Keratinocyte (primary cell): ENCODE measurements around the gene HAUS2. TPM values are rescaled to one million over a fixed set of nuclear protein-coding genes. Genes with fewer than 3 reads are reported as not detected.

ENCODE experiments used
- DNase-seq: peaks from one replicate; pipeline ENCODE4 v3.0.0-alpha.2; 2011; ENCODE audit warnings: low read depth, missing footprints, low spot score
- FAIRE-seq: peaks from 2 replicates; lab custom pipeline; 2011; peaks lifted over from hg19 to GRCh38; lab: Jason Lieb, UNC
- H2AFZ ChIP-seq: 2 replicates; pipeline ENCODE4 v1.6.0; 2012; ENCODE audit warnings: low read length, control low read depth, inconsistent platforms; ENCODE audit not compliant: control insufficient read depth
- H3K27ac ChIP-seq: 2 replicates; pipeline ENCODE4 v1.5.1; 2011; ENCODE audit warnings: low read length; ENCODE audit not compliant: control insufficient read depth, insufficient read depth
- H3K27me3 ChIP-seq: 3 replicates; pipeline ENCODE4 v1.6.0; 2011; ENCODE audit warnings: low read length; ENCODE audit not compliant: control insufficient read depth, insufficient read depth; ENCODE audit errors: extremely low read depth
- H3K36me3 ChIP-seq, 2 experiments: 2 replicates in 1 of 2; 3 replicates in 1 of 2; pipeline ENCODE4 v1.5.1; 2011; ENCODE audit warnings: low read length in 2 of 2, mild to moderate bottlenecking in 1 of 2; ENCODE audit not compliant: control insufficient read depth in 2 of 2, insufficient read depth in 2 of 2; ENCODE audit errors: extremely low read depth in 1 of 2
- H3K4me1 ChIP-seq: 3 replicates; pipeline ENCODE4 v1.5.1; 2011; ENCODE audit warnings: low read length; ENCODE audit not compliant: control insufficient read depth, insufficient read depth; ENCODE audit errors: extremely low read depth
- H3K4me2 ChIP-seq: 3 replicates; pipeline ENCODE4 v1.6.0; 2011; ENCODE audit warnings: low read depth, low read length; ENCODE audit not compliant: control insufficient read depth, insufficient read depth; ENCODE audit errors: extremely low read depth
- H3K4me3 ChIP-seq, 3 experiments: fragments of 200-600 bp in 1 of 3; sonication (generic) in 1 of 3; 2 replicates in 2 of 3; 3 replicates in 1 of 3; pipeline ENCODE4 v1.5.1; 2011 to 2016; ENCODE audit warnings: low read length in 3 of 3, mild to moderate bottlenecking in 3 of 3, control low read depth in 2 of 3, inconsistent platforms in 1 of 3, low read depth in 1 of 3, mixed read lengths in 1 of 3, mixed run types in 1 of 3, moderate library complexity in 1 of 3; ENCODE audit not compliant: control insufficient read depth in 2 of 3, insufficient read depth in 2 of 3; ENCODE audit errors: extremely low read depth in 1 of 3
- H3K79me2 ChIP-seq: 2 replicates; pipeline ENCODE4 v1.6.0; 2012; ENCODE audit warnings: low read length; ENCODE audit not compliant: control insufficient read depth, insufficient read depth
- H3K9ac ChIP-seq: 3 replicates; pipeline ENCODE4 v1.6.0; 2011; ENCODE audit warnings: low read length; ENCODE audit not compliant: control insufficient read depth, insufficient read depth; ENCODE audit errors: extremely low read depth
- H3K9me1 ChIP-seq: 3 replicates; pipeline ENCODE4 v1.6.0; 2011; ENCODE audit warnings: low read length; ENCODE audit not compliant: control insufficient read depth, insufficient read depth; ENCODE audit errors: extremely low read depth
- H3K9me3 ChIP-seq: 2 replicates; pipeline ENCODE4 v1.5.1; 2012; ENCODE audit warnings: low read depth, low read length; ENCODE audit not compliant: control insufficient read depth
- H4K20me1 ChIP-seq: 3 replicates; pipeline ENCODE4 v1.6.0; 2011; ENCODE audit warnings: low read length; ENCODE audit not compliant: control insufficient read depth, insufficient read depth; ENCODE audit errors: extremely low read depth
- CTCF ChIP-seq, 3 experiments: IDR thresholded peaks in 1 of 3; conservative IDR thresholded peaks in 1 of 3; optimal IDR thresholded peaks in 1 of 3; 2 replicates in 2 of 3; 3 replicates in 1 of 3; pipeline versions ENCODE3 to v1.5.1; 2011; ENCODE audit warnings: low read length in 3 of 3, mild to moderate bottlenecking in 3 of 3, moderate library complexity in 2 of 3, control low read depth in 1 of 3, inconsistent platforms in 1 of 3; ENCODE audit not compliant: insufficient read depth in 2 of 3; ENCODE audit errors: extremely low read depth in 1 of 3
- EZH2 ChIP-seq: IDR thresholded peaks from one replicate; pipeline ENCODE4 v1.6.1; 2012; ENCODE audit warnings: inconsistent platforms, mild to moderate bottlenecking, low read length, moderate library complexity
- dilution Hi-C: fragments of 300-500 bp; cut with MboI; formaldehyde crosslinking; loops from one replicate; pipeline ENCODE4 v1.7.0; 2020; ENCODE audit warnings: low sequenced_read_pairs; ENCODE audit not compliant: extremely low pct_ligation_motif_present
- polyA plus RNA-seq, 5 experiments: library from polyadenylated mRNA; depleted of rRNA in 3 of 5; stranded (reverse) in 3 of 5; stranded (forward) in 1 of 5; unstranded in 1 of 5; fragments of >200 nt; gene quantifications; 1 replicate in 1 of 5; 2 replicates in 3 of 5; 3 replicates in 1 of 5; pipeline versions ENCODE4 v1.2.1 to v1.2.3, GENCODE V29; 2011 to 2012; ENCODE audit warnings: missing spikeins in 2 of 5, low read depth in 1 of 5, low replicate concordance in 1 of 5

The HAUS2 gene
- polyA plus RNA-seq, 1 donor (not counting 4 experiments of a cell fraction or from before 2014, with no cell fraction given), result 36.3 TPM

GRCh38 chr15:42611532-42611931, 62.9 kb downstream of the HAUS2 start:
- H4K20me1 ChIP-seq, result no peaks in the 10 kb centered on the region
- no peaks in the 10 kb centered on the region for H3K79me2 ChIP-seq
- H3K9me1 ChIP-seq, result no peaks in the 10 kb centered on the region
- no peaks in the 10 kb centered on the region for H3K4me1 ChIP-seq
- no peak for DNase-seq
- H3K36me3 ChIP-seq, result no peaks in the 10 kb centered on the region
- no peak overlapping the region for H3K4me2 ChIP-seq
- no peak overlapping the region for H2AFZ ChIP-seq
- TF ChIP-seq EZH2, result no peak
- TF ChIP-seq CTCF (optimal IDR thresholded peaks at IDR 0.05 in 1 of 3, IDR thresholded peaks at IDR 0.05 in 1 of 3, conservative IDR thresholded peaks at IDR 0.05 in 1 of 3; ENCODE audit: extremely low read depth in 1 of 3, insufficient read depth in 2 of 3, low read length in 3 of 3), result no peak
- H3K9ac ChIP-seq, result no peak overlapping the region
- dilution Hi-C loops, result no loop called here
- FAIRE-seq, result no peak
- no peak overlapping the region for H3K4me3 ChIP-seq
- no peak overlapping the region for H3K27ac ChIP-seq
- no peaks in the 10 kb centered on the region for H3K9me3 ChIP-seq
- H3K27me3 ChIP-seq, result no peaks in the 10 kb centered on the region

DNA sequence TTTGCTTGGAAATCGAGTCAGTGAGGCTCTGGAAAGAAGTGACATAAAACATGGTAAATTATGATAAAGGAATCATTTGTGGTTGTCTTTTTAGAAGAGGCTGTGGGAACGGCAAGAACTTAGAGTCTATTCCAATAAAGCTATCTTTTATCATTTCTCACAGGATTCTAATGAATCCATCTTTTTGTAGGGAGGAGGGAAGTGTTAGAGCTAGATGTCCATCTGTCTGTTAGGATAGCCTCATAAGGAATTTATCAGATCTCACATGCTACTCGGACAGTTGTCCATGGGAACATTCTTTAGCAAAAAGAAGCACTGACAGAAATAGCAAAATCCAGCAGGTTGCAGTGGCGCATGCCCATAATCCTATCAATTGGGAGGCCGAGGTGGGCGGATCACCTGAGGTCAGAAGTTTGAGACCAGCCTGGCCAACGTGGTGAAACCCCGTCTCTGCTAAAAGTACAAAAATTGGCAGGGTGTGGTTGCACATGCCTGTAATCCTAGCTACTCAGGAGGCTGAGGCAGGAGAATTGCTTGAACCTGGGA, 63.8 kb downstream of the HAUS2 start:
- Histone ChIP-seq H3K9me1 (no peaks in the 10 kb centered on the region), H3K36me3 (no peaks in the 10 kb centered on the region), H3K9me3 (no peaks in the 10 kb centered on the region), H3K79me2 (no peaks in the 10 kb centered on the region), H3K4me2 (no peak overlapping the region), H3K9ac (no peak overlapping the region), H2AFZ (no peak overlapping the region), H3K27me3 (no peaks in the 10 kb centered on the region), H3K4me3 (no peak overlapping the region), H4K20me1 (no peaks in the 10 kb centered on the region), H3K4me1 (no peaks in the 10 kb centered on the region), H3K27ac (no peak overlapping the region)
- no peak for DNase-seq
- no peak for TF ChIP-seq EZH2
- TF ChIP-seq CTCF (optimal IDR thresholded peaks at IDR 0.05 in 1 of 3, IDR thresholded peaks at IDR 0.05 in 1 of 3, conservative IDR thresholded peaks at IDR 0.05 in 1 of 3; ENCODE audit: extremely low read depth in 1 of 3, insufficient read depth in 2 of 3, low read length in 3 of 3), result no peak
- dilution Hi-C loops, result no loop called here
- no peak for FAIRE-seq
